ENCODE results near the gene EFNA4.
A peak's percentile ranks its signal among the peaks of the same experiment; 100 is the strongest.

Gene EFNA4

GRCh38 chr1:155043301-155043702, 20.2 kb upstream of the EFNA4 start:
- TF ChIP-seq CTCF (conservative IDR thresholded peaks at IDR 0.05), result no peak
- H3K27ac ChIP-seq, result no peak overlapping the region

- no peak overlapping the region for H3K27ac ChIP-seq
- TF ChIP-seq CTCF (conservative IDR thresholded peaks at IDR 0.05), result no peak
These were observed 19.7 kb upstream of the EFNA4 start for GRCh38 chr1:155043793-155044192.

- no peak for TF ChIP-seq CTCF (conservative IDR thresholded peaks at IDR 0.05)
- H3K27ac ChIP-seq, result peak overlapping the region; percentile 26; the same call in 1 of the 2 replicates
These were observed 19.2 kb upstream of the EFNA4 start for GRCh38 chr1:155044365-155044764.

GRCh38 chr1:155044812-155045657, 18.5 kb upstream of the EFNA4 start:
- peak; percentile 88 for TF ChIP-seq CTCF (conservative IDR thresholded peaks at IDR 0.05)
- peak overlapping the region; percentile 26; the same call in 1 of the 2 replicates for H3K27ac ChIP-seq

GRCh38 chr1:155048449-155049334, 14.8 kb upstream of the EFNA4 start:
- H3K27ac ChIP-seq, result peak overlapping the region; percentile 92
- no peak for TF ChIP-seq CTCF (conservative IDR thresholded peaks at IDR 0.05)

GRCh38 chr1:155049651-155050559, 13.6 kb upstream of the EFNA4 start:
- H3K27ac ChIP-seq, result peak overlapping the region; percentile 92
- no peak for TF ChIP-seq CTCF (conservative IDR thresholded peaks at IDR 0.05)

Data from VCaP (cell line).